B cell (primary cell): ENCODE results near the gene USP34.
"Not testable (repeated sequence)": the region's sequence is repeated elsewhere in the genome, so short reads cannot be mapped to it uniquely, and the experiment has no call there.

Experiments
- EZH2 ChIP-seq: IDR thresholded peaks from 2 replicates; pipeline ENCODE4 v1.6.1; 2012; ENCODE audit warnings: borderline replicate concordance, low read depth, mild to moderate bottlenecking, moderate library complexity, low read length; ENCODE audit not compliant: insufficient read depth, poor library complexity, severe bottlenecking
- TF ChIP-seq, protein P1 (sequence below): fragments of 200-600 bp; IDR thresholded peaks from one replicate; pipeline ENCODE4 v1.8.0; 2022; ENCODE audit warnings: antibody characterized with exemption, mild to moderate bottlenecking

DNA sequence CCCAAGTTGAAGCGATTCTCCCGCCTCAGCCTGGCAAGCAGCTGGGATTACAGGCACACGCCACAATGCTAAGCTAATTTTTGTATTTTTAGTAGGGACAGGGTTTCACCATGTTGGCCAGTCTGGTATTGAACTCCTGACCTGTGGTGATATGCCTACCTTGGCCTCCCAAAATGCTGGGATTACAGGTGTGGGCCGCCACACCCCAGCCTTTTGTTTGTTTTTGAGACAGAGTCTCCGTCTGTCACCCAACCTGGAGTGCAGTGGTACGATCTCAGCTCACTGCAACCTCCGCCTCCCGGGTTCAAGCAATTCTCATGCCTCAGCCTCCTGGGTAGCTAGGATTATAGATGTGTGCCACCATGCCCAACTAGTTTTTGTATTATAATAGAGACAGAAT is 15.9 kb downstream of the USP34 start:
- TF ChIP-seq, protein P1, sequence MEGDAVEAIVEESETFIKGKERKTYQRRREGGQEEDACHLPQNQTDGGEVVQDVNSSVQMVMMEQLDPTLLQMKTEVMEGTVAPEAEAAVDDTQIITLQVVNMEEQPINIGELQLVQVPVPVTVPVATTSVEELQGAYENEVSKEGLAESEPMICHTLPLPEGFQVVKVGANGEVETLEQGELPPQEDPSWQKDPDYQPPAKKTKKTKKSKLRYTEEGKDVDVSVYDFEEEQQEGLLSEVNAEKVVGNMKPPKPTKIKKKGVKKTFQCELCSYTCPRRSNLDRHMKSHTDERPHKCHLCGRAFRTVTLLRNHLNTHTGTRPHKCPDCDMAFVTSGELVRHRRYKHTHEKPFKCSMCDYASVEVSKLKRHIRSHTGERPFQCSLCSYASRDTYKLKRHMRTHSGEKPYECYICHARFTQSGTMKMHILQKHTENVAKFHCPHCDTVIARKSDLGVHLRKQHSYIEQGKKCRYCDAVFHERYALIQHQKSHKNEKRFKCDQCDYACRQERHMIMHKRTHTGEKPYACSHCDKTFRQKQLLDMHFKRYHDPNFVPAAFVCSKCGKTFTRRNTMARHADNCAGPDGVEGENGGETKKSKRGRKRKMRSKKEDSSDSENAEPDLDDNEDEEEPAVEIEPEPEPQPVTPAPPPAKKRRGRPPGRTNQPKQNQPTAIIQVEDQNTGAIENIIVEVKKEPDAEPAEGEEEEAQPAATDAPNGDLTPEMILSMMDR: not testable (repeated sequence)
- TF ChIP-seq EZH2: not testable (repeated sequence)
